ENCODE results near the gene NOS1AP.
"Not testable (repeated sequence)": the region's sequence is repeated elsewhere in the genome, so short reads cannot be mapped to it uniquely, and the experiment has no call there.

Gene NOS1AP

DNA sequence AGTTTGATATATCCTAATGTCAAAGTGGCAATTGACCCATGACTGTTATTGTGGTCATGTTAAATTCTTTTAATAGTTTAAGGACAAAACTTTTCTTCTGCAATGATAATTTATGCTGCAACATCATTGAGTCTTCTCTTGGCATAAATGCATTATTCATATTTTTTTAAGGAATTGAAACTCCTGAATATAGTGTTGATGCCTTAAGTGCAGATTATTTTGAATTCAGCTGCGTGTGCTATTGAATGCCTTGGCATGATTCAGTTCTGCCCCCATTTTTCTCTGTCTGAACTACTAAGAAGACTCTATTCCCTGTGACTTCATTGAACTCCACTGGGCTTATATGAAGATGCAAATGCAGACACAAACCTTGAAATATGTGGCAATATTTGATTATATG lies 22.6 kb upstream of the NOS1AP start:
- Histone ChIP-seq H3F3A (ENCODE audit: insufficient read depth, low read length) (no peaks in the 10 kb centered on the region), H4K20me1 (ENCODE audit: insufficient read depth, low read length) (no peaks in the 10 kb centered on the region), H3K4me2 (ENCODE audit: low read length) (no peak overlapping the region), H3K79me2 (ENCODE audit: insufficient read depth, low read length) (no peaks in the 10 kb centered on the region), H3K9me3 (ENCODE audit: low read length) (no peaks in the 10 kb centered on the region; the same call in 1 of the 2 replicates), H3K27ac (ENCODE audit: low read depth, low read length, poor library complexity, severe bottlenecking) (no peak overlapping the region), H3K4me3 (ENCODE audit: low read depth, low read length, poor library complexity, severe bottlenecking) (no peak overlapping the region), H3K4me1 (ENCODE audit: insufficient read depth, low read length, severe bottlenecking) (no peaks in the 10 kb centered on the region), H2AFZ (ENCODE audit: low read length) (no peak overlapping the region), H3K36me3 (ENCODE audit: insufficient read depth, low read length) (no peaks in the 10 kb centered on the region), H3K9me2 (ENCODE audit: low read depth, low read length) (no peaks in the 10 kb centered on the region), H3K9ac (ENCODE audit: low read length) (no peak overlapping the region), H3K27me3 (ENCODE audit: insufficient read depth, low read length) (no peaks in the 10 kb centered on the region)
- TF ChIP-seq EZH2 (IDR thresholded peaks at IDR 0.05; ENCODE audit: borderline replicate concordance, low read length) = no peak
- TF ChIP-seq, protein P1, sequence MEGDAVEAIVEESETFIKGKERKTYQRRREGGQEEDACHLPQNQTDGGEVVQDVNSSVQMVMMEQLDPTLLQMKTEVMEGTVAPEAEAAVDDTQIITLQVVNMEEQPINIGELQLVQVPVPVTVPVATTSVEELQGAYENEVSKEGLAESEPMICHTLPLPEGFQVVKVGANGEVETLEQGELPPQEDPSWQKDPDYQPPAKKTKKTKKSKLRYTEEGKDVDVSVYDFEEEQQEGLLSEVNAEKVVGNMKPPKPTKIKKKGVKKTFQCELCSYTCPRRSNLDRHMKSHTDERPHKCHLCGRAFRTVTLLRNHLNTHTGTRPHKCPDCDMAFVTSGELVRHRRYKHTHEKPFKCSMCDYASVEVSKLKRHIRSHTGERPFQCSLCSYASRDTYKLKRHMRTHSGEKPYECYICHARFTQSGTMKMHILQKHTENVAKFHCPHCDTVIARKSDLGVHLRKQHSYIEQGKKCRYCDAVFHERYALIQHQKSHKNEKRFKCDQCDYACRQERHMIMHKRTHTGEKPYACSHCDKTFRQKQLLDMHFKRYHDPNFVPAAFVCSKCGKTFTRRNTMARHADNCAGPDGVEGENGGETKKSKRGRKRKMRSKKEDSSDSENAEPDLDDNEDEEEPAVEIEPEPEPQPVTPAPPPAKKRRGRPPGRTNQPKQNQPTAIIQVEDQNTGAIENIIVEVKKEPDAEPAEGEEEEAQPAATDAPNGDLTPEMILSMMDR (IDR thresholded peaks at IDR 0.05; ENCODE audit: low read length) = no peak

DNA sequence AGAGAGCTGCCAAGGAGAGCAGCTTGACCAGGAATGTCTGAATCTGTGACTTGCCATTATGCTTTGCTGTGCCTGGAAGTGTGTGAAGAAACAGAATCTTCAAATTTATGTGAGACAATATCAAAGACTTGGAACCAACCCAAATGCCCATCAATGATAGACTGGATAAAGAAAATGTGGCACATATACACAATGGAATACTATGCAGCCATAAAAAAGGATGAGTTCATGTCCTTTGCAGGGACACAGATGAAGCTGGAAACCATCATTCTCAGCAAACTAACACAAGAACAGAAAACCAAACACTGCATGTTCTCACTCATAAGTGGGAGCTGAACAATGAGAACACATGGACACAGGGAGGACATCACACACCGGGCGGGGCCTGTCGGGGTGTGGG lies 15.5 kb upstream of the NOS1AP start:
- not testable (repeated sequence) for H3K4me3 ChIP-seq (ENCODE audit: low read depth, low read length, poor library complexity, severe bottlenecking); H3K4me2 ChIP-seq (ENCODE audit: low read length); H3K9me2 ChIP-seq (ENCODE audit: low read depth, low read length); H3K9ac ChIP-seq (ENCODE audit: low read length); H3K4me1 ChIP-seq (ENCODE audit: insufficient read depth, low read length, severe bottlenecking); H3K9me3 ChIP-seq (ENCODE audit: low read length); H3K79me2 ChIP-seq (ENCODE audit: insufficient read depth, low read length); H3F3A ChIP-seq (ENCODE audit: insufficient read depth, low read length); H2AFZ ChIP-seq (ENCODE audit: low read length); H3K36me3 ChIP-seq (ENCODE audit: insufficient read depth, low read length); H4K20me1 ChIP-seq (ENCODE audit: insufficient read depth, low read length); H3K27ac ChIP-seq (ENCODE audit: low read depth, low read length, poor library complexity, severe bottlenecking); H3K27me3 ChIP-seq (ENCODE audit: insufficient read depth, low read length)

DNA sequence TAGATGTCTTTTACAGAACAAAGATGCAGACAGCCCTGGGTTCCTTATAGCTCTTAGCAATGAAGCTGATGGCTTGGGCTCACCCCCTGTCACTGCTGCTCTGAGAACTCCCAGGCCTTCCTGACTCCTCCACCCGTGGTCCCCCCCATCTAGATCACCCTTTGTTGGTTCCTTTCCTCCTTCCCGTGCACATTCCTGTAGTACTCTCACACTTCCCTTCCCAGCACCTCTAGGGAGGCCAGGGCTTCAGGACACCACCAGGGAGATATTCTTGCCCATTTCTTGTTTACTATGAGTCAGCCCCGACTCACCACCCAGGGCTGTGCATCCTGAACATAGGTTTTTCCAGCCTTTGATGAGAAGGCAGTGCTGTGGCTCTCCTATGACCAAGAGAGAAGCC lies 14.4 kb upstream of the NOS1AP start:
- no peaks in the 10 kb centered on the region for H3K9me2 ChIP-seq (ENCODE audit: low read depth, low read length)
- no peaks in the 10 kb centered on the region for H3K9me3 ChIP-seq (ENCODE audit: low read length)
- no peaks in the 10 kb centered on the region for H3K36me3 ChIP-seq (ENCODE audit: insufficient read depth, low read length)
- no peak overlapping the region for H2AFZ ChIP-seq (ENCODE audit: low read length)
- no peaks in the 10 kb centered on the region for H3K79me2 ChIP-seq (ENCODE audit: insufficient read depth, low read length)
- H4K20me1 ChIP-seq (ENCODE audit: insufficient read depth, low read length) = no peaks in the 10 kb centered on the region
- no peak overlapping the region for H3K4me2 ChIP-seq (ENCODE audit: low read length)
- no peaks in the 10 kb centered on the region for H3K27me3 ChIP-seq (ENCODE audit: insufficient read depth, low read length)
- no peak overlapping the region for H3K9ac ChIP-seq (ENCODE audit: low read length)
- H3F3A ChIP-seq (ENCODE audit: insufficient read depth, low read length) = no peaks in the 10 kb centered on the region
- TF ChIP-seq, protein P1 (IDR thresholded peaks at IDR 0.05; ENCODE audit: low read length) = no peak
- no peak for TF ChIP-seq EZH2 (IDR thresholded peaks at IDR 0.05; ENCODE audit: borderline replicate concordance, low read length)
- H3K4me3 ChIP-seq (ENCODE audit: low read depth, low read length, poor library complexity, severe bottlenecking) = no peak overlapping the region
- no peak overlapping the region for H3K27ac ChIP-seq (ENCODE audit: low read depth, low read length, poor library complexity, severe bottlenecking)
- H3K4me1 ChIP-seq (ENCODE audit: insufficient read depth, low read length, severe bottlenecking) = no peaks in the 10 kb centered on the region

DNA sequence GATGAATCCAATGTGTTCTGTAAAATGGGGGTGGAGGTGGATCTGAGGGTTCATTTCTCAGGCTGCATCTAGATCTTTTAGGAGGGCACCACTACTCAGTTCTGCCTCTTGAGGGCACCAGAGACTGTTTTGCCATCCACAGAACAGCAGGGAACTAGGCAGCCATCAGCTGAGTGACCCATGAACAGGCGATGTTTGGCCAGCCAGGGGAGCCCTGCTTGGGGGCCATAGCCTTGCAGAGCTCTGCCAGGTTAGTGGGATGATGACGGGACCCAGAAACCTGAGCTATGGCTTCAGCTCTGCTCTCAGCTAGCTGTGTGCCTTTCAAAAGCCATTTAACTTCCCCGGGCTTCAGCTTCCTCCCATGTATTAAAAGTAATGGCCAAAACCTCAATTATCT lies 13.4 kb upstream of the NOS1AP start:
- Histone ChIP-seq H3K27me3 (ENCODE audit: insufficient read depth, low read length) (no peaks in the 10 kb centered on the region), H3K4me1 (ENCODE audit: insufficient read depth, low read length, severe bottlenecking) (no peaks in the 10 kb centered on the region), H4K20me1 (ENCODE audit: insufficient read depth, low read length) (no peaks in the 10 kb centered on the region), H3K9ac (ENCODE audit: low read length) (no peak overlapping the region), H3K4me3 (ENCODE audit: low read depth, low read length, poor library complexity, severe bottlenecking) (no peak overlapping the region), H3K79me2 (ENCODE audit: insufficient read depth, low read length) (no peaks in the 10 kb centered on the region), H3K4me2 (ENCODE audit: low read length) (no peak overlapping the region), H3K27ac (ENCODE audit: low read depth, low read length, poor library complexity, severe bottlenecking) (no peak overlapping the region), H3K36me3 (ENCODE audit: insufficient read depth, low read length) (no peaks in the 10 kb centered on the region), H3F3A (ENCODE audit: insufficient read depth, low read length) (no peaks in the 10 kb centered on the region), H2AFZ (ENCODE audit: low read length) (no peak overlapping the region), H3K9me3 (ENCODE audit: low read length) (no peaks in the 10 kb centered on the region), H3K9me2 (ENCODE audit: low read depth, low read length) (no peaks in the 10 kb centered on the region)
- TF ChIP-seq, protein P1 (IDR thresholded peaks at IDR 0.05; ENCODE audit: low read length) = peak; percentile 89
- TF ChIP-seq EZH2 (IDR thresholded peaks at IDR 0.05; ENCODE audit: borderline replicate concordance, low read length) = no peak

All from OCI-LY1 (cell line).